K562 (cell line): ENCODE measurements around the gene COX10. TPM values are rescaled to one million over a fixed set of nuclear protein-coding genes. Genes with fewer than 3 reads are reported as not detected.
A peak's percentile ranks its signal among the peaks of the same experiment; 100 is the strongest.
"Not testable (repeated sequence)": the region's sequence is repeated elsewhere in the genome, so short reads cannot be mapped to it uniquely, and the experiment has no call there.

Experiments used
- ATAC-seq: fragments of 200-7000 bp; cut with Tn5 transposase; 3 replicates; pipeline ENCODE4 v1.9.1; 2020; ENCODE audit warnings: moderate library complexity
- BruUV-seq: library from RNA; stranded (reverse); fragments of 400-500 nt; replicated peaks from 2 replicates; lab custom pipeline; 2021; lab: Mats Ljungman, UMichigan
- CTCF ChIA-PET: fragments of 300-600 bp; formaldehyde crosslinking; extraction: SDS; loops from one replicate; lab custom pipeline; 2021; ENCODE audit warnings: low intra/inter-chr PET ratio; lab: Yijun Ruan, JAX
- POLR2A ChIA-PET: fragments of 300-600, 350-650 bp; sonication (Branson Sonifier 250); formaldehyde crosslinking; extraction: SDS; loops from one replicate; lab custom pipeline; 2021; ENCODE audit warnings: antibody characterized with exemption, inconsistent platforms; lab: Yijun Ruan, JAX
- DNase-seq, 4 experiments: peaks; one replicate each; pipeline versions ENCODE4 v3.0.0 to v3.0.0-alpha.2; 2011 to 2018; ENCODE audit warnings: low spot score in 3 of 4, mixed read lengths in 3 of 4; ENCODE audit errors: extremely low read depth in 1 of 4
- FAIRE-seq: peaks from 2 replicates; lab custom pipeline; 2011; peaks lifted over from hg19 to GRCh38; lab: Jason Lieb, UNC
- H2AFZ ChIP-seq: 2 replicates; pipeline ENCODE4 v1.6.0; 2011; ENCODE audit warnings: low read depth, low read length, control low read depth, inconsistent platforms
- H3K27ac ChIP-seq: fragments of 200-600 bp; 3 replicates; pipeline ENCODE4 v1.8.0; 2011; ENCODE audit warnings: low read depth, mild to moderate bottlenecking, control low read depth, inconsistent platforms, low read length, moderate library complexity, mixed read lengths; ENCODE audit errors: extremely low read depth
- H3K27me3 ChIP-seq, 2 experiments: fragments of 300-600 bp in 1 of 2; 2 replicates in 1 of 2; 3 replicates in 1 of 2; pipeline versions ENCODE4 v1.6.0 to v1.8.0; 2011; ENCODE audit warnings: inconsistent platforms in 2 of 2, low read length in 2 of 2, mild to moderate bottlenecking in 1 of 2, mixed read lengths in 1 of 2, moderate library complexity in 1 of 2; ENCODE audit not compliant: control insufficient read depth in 2 of 2, insufficient read depth in 2 of 2
- H3K36me3 ChIP-seq: fragments of 300-600 bp; 3 replicates; pipeline ENCODE4 v1.8.0; 2011; ENCODE audit warnings: mild to moderate bottlenecking, low read length, inconsistent platforms; ENCODE audit not compliant: control insufficient read depth, insufficient read depth
- H3K4me1 ChIP-seq, 2 experiments: fragments of 200-600 bp in 1 of 2; replicated peaks in 1 of 2; 2 replicates in 1 of 2; 3 replicates in 1 of 2; pipeline versions ENCODE4 v1.5.1 to v1.8.0; 2011; ENCODE audit warnings: inconsistent platforms in 2 of 2, low read length in 2 of 2, mild to moderate bottlenecking in 1 of 2, mixed read lengths in 1 of 2, moderate library complexity in 1 of 2; ENCODE audit not compliant: control insufficient read depth in 2 of 2, insufficient read depth in 2 of 2
- H3K4me2 ChIP-seq: 2 replicates; pipeline ENCODE4 v1.6.1; 2011; ENCODE audit warnings: low read length, control low read depth, inconsistent platforms, mixed read lengths; ENCODE audit not compliant: insufficient read depth
- H3K4me3 ChIP-seq: fragments of 200-600 bp; sonication (generic), shearing (Covaris generic); 2 replicates; pipeline ENCODE4 v1.5.1; 2016; ENCODE audit warnings: control low read depth, inconsistent platforms
- H3K79me2 ChIP-seq: fragments of 200-600 bp; 3 replicates; pipeline ENCODE4 v1.8.0; 2011; ENCODE audit warnings: low read length, inconsistent platforms; ENCODE audit not compliant: control insufficient read depth, insufficient read depth
- H3K9ac ChIP-seq, 2 experiments: 2 replicates each; pipeline versions ENCODE4 v1.6.0 to v1.6.1; 2011; ENCODE audit warnings: low read depth in 2 of 2, low read length in 2 of 2, control low read depth in 1 of 2, inconsistent platforms in 1 of 2, mild to moderate bottlenecking in 1 of 2, mixed read lengths in 1 of 2; ENCODE audit not compliant: insufficient read depth in 1 of 2
- H3K9me1 ChIP-seq: one replicate; pipeline ENCODE4 v1.6.0; 2011; ENCODE audit warnings: inconsistent platforms, mild to moderate bottlenecking, low read length, moderate library complexity; ENCODE audit not compliant: control insufficient read depth, insufficient read depth
- H3K9me3 ChIP-seq: replicated peaks from 2 replicates; pipeline ENCODE4 v1.5.1; 2011; ENCODE audit warnings: low read depth, low read length, inconsistent platforms; ENCODE audit not compliant: control insufficient read depth, insufficient read depth
- H4K20me1 ChIP-seq: replicated peaks from 2 replicates; pipeline ENCODE4 v1.6.1; 2011; ENCODE audit warnings: low read length, inconsistent platforms, mixed read lengths; ENCODE audit not compliant: control insufficient read depth, insufficient read depth
- HMGXB4 ChIP-seq: sonication (generic); formaldehyde crosslinking; IDR thresholded peaks from 2 replicates; pipeline ENCODE4 v1.8.1; 2023; ENCODE audit warnings: mild to moderate bottlenecking, missing genetic modification reagents
- HNRNPH1 ChIP-seq: fragments of 200-400 bp; formaldehyde crosslinking; optimal IDR thresholded peaks from 2 replicates; pipeline ENCODE3; 2017; ENCODE audit warnings: low read depth, mild to moderate bottlenecking, low read length, moderate library complexity
- MEIS2 ChIP-seq: fragments of 450-650 bp; IDR thresholded peaks from 2 replicates; pipeline ENCODE4 v1.6.1; 2014; ENCODE audit warnings: mild to moderate bottlenecking; ENCODE audit not compliant: partially characterized antibody
- TFAP4 ChIP-seq: sonication (generic); formaldehyde crosslinking; IDR thresholded peaks from 2 replicates; pipeline ENCODE4 v1.8.0; 2022; ENCODE audit warnings: missing genetic modification reagents, mild to moderate bottlenecking, moderate library complexity, borderline replicate concordance
- TRIM24 ChIP-seq, 2 experiments: fragments of 450-650 bp; IDR thresholded peaks; 2 replicates each; pipeline ENCODE4 v1.6.1; 2016
- ZNF280B ChIP-seq: fragments of 250-450 bp; sonication (Bioruptor Pico); IDR thresholded peaks from 2 replicates; pipeline ENCODE4 v1.5.1; 2021; ENCODE audit warnings: mild to moderate bottlenecking
- WGBS: fragments of 100-300 bp; shearing (Covaris generic); methylation state at CpG from one replicate; pipeline ENCODE4 v1.1.6; 2016; ENCODE audit warnings: low coverage, mixed read lengths; ENCODE audit not compliant: insufficient coverage; ENCODE audit errors: missing lambda C conversion rate; 5-methylcytosine and 5-hydroxymethylcytosine counted together
- in situ Hi-C: fragments of 300-500 bp; cut with MboI; formaldehyde crosslinking; loops from 4 replicates; pipeline ENCODE4 v1.15.0; 2018; ENCODE audit warnings: inconsistent platforms, mixed read lengths
- intact Hi-C: fragments of 100-400 bp; cut with micrococcal nuclease; formaldehyde crosslinking; loops from 2 replicates; pipeline ENCODE4 v1.14.2; 2022
- polyA plus RNA-seq, 8 experiments: library from polyadenylated mRNA; depleted of rRNA in 4 of 8; stranded (reverse) in 5 of 8; unstranded in 3 of 8; fragments of >200 nt; fragmentation: Nextera tagmentation in 2 of 8; fragmentation: Illumina TruSeq in 1 of 8; extraction: Ambion mirVana in 2 of 8; extraction: Trizol in 1 of 8; gene quantifications; 2 replicates each; pipeline versions ENCODE4 v1.2.1 to v1.2.3, GENCODE V29; 2011 to 2014; ENCODE audit warnings: inconsistent platforms in 1 of 8, missing spikeins in 1 of 8
- total RNA-seq, 7 experiments: library from RNA; depleted of rRNA in 6 of 7; stranded (reverse); fragments of >200 nt in 6 of 7; fragmentation: Illumina TruSeq in 2 of 7; extraction: Trizol in 2 of 7; gene quantifications; 2 replicates each; pipeline versions ENCODE4 v1.2.1 to v1.2.3, GENCODE V29; 2011 to 2021; ENCODE audit warnings: low replicate concordance in 1 of 7
- TF ChIP-seq, protein P1 (sequence below): fragments of 250-450 bp; sonication (Bioruptor Pico); IDR thresholded peaks from 2 replicates; pipeline ENCODE4 v1.4.0; 2020; ENCODE audit warnings: mild to moderate bottlenecking, moderate library complexity
- TF ChIP-seq, protein P2 (sequence below): conservative IDR thresholded peaks from 2 replicates; pipeline ENCODE4 v1.6.1; 2011; ENCODE audit warnings: low read depth, mild to moderate bottlenecking, low read length; ENCODE audit not compliant: control insufficient read depth

The COX10 gene
- total and polyA plus RNA-seq, 9 of the 15 experiments (the other 6 are each of a cell fraction or from before 2014, with no cell fraction given): 10.3 to 26.4 (median 17.8) TPM

DNA sequence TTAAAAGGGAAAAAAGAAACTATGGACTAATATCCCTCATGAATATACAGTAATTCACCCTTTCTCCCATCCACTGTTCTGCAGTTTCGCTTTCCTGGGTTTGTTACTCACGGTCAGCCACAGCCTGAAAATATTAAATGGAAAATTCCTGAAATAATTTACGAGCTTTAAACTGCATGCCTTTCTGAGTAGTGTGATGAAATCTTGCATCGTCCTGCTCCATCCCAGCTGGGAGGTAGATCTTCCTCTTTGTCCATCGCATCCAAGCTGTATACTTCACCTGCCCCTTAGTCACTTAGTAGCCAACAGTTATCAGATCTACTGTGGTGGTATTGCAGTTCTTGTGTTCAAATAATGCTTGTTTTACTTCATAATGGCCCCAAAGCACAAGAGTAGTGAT is 39.5 kb upstream of the COX10 start:
- POLR2A ChIA-PET, H3K4me3 ChIP-seq, H3K4me1 ChIP-seq, H3K79me2 ChIP-seq, H4K20me1 ChIP-seq, DNase-seq, H2AFZ ChIP-seq, H3K27me3 ChIP-seq, H3K9me3 ChIP-seq, intact Hi-C loops, CTCF ChIA-PET, H3K4me2 ChIP-seq, H3K27ac ChIP-seq, H3K9ac ChIP-seq, BruUV-seq, ATAC-seq, in situ Hi-C loops, H3K9me1 ChIP-seq: not testable (repeated sequence)
- peaks cover 23% of the 10 kb centered on the region for H3K36me3 ChIP-seq
- FAIRE-seq: peak; percentile 57
- TF ChIP-seq MEIS2 (peak; percentile 7), TRIM24 (IDR thresholded peaks at IDR 0.05) (0 out of 4 replicates have a peak, but pooled peaks of 1 of the 2 experiments have one; percentile 10)
- WGBS: 63% methylated on average over 2 of the region's 5 CpGs

DNA sequence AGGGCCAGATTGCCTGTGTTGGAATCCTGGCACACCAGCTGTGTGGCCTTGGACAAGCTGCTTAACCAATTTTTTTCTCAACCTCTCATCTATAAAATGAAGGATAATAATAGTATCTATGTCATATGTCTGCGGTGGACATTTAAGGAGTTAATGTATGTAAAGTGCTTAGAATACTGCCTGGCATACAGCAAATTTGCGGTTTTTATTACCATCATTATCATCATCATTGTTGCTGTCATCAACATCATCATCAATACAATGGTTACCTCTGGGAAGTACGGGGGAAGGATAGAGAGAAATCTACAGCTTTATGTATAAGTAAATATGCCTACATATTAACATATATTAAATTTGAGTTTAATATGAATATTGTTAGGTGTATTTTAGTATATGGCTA is 37.1 kb upstream of the COX10 start:
- in situ Hi-C loops: no loop called here
- CTCF ChIA-PET: no interaction called here
- TF ChIP-seq ZNF280B (no peak), HMGXB4 (CRISPR knock-in tag) (no peak), TFAP4 (CRISPR knock-in tag) (no peak), HNRNPH1 (no peak)
- TF ChIP-seq, protein P1, sequence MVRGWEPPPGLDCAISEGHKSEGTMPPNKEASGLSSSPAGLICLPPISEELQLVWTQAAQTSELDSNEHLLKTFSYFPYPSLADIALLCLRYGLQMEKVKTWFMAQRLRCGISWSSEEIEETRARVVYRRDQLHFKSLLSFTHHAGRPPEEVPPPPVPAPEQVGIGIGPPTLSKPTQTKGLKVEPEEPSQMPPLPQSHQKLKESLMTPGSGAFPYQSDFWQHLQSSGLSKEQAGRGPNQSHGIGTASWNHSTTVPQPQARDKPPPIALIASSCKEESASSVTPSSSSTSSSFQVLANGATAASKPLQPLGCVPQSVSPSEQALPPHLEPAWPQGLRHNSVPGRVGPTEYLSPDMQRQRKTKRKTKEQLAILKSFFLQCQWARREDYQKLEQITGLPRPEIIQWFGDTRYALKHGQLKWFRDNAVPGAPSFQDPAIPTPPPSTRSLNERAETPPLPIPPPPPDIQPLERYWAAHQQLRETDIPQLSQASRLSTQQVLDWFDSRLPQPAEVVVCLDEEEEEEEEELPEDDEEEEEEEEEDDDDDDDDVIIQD (CRISPR knock-in tag): no peak
- TF ChIP-seq, protein P2, sequence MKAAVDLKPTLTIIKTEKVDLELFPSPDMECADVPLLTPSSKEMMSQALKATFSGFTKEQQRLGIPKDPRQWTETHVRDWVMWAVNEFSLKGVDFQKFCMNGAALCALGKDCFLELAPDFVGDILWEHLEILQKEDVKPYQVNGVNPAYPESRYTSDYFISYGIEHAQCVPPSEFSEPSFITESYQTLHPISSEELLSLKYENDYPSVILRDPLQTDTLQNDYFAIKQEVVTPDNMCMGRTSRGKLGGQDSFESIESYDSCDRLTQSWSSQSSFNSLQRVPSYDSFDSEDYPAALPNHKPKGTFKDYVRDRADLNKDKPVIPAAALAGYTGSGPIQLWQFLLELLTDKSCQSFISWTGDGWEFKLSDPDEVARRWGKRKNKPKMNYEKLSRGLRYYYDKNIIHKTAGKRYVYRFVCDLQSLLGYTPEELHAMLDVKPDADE: no peak

More for the DNA sequence above, 37.1 kb upstream of the COX10 start:
- H3K9me3 ChIP-seq: no peaks in the 10 kb centered on the region
- no peaks in the 10 kb centered on the region for H4K20me1 ChIP-seq
- no peak for FAIRE-seq
- peaks cover 23% of the 10 kb centered on the region for H3K36me3 ChIP-seq
- WGBS: 97% methylated on average over 3 of the region's 3 CpGs
- no peaks in the 10 kb centered on the region for H3K9me1 ChIP-seq
- no TSS peak for BruUV-seq
- H2AFZ ChIP-seq: no peak overlapping the region
- no peaks in the 10 kb centered on the region for H3K27me3 ChIP-seq
- intact Hi-C loops: no loop called here
- H3K4me1 ChIP-seq: no peaks in the 10 kb centered on the region
- no peak overlapping the region for H3K27ac ChIP-seq
- H3K4me2 ChIP-seq: no peak overlapping the region
- POLR2A ChIA-PET: no interaction called here
- no peak for ATAC-seq
- no peak overlapping the region for H3K9ac ChIP-seq
- no peak for DNase-seq
- H3K79me2 ChIP-seq: no peaks in the 10 kb centered on the region
- no peak overlapping the region for H3K4me3 ChIP-seq
